ENCODE results near the gene TSPEAR.

Gene TSPEAR

DNA sequence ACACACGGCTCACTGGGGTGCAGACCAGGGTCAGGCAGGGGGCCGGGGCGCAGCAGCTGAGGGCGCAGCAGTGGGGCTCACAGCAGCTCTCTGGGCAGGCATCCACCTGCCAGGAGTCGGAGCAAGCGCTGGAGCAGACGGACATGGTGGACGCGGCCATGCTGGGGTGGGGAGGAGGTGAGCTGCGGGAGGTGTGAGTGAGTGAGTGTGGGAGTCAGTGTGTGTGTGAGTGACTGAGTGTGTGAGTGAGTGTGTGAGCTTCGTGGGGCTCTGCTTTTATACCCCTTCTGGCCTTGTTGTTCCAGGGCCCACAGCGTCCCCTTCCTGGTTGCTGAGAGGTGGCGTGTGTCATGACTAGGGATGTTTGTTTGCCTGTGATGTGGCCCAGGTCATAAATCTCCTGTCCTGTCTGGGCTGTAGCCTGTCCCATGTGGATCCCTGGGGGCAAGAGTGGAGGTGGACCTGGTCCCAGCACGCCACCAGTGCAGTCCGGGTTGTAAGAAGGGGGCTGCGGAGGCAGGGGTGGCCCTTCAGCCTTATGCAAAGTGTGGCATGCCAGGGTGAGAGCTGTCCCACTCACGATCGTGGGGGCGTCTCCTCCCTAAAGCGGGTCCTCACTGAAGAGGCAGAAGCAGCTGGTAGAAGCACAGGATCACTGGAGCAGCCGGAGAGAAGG, 171.2 kb downstream of the TSPEAR start, which contains the start of gene KRTAP10-1:
Gene KRTAP10-1, minus strand, starts transcription at position 205 of the 676 bp plus-strand sequence. Its CDS starts 45 bp downstream, at position 160.
- no peak for TF ChIP-seq SIN3A (IDR thresholded peaks at IDR 0.05; ENCODE audit: borderline replicate concordance, insufficient read depth, low read length)
- TF ChIP-seq REST (IDR thresholded peaks at IDR 0.05; ENCODE audit: insufficient read depth in 1 of 2, low read depth in 2 of 2, low read length in 2 of 2), result no peak
- no peak for TF ChIP-seq POLR2AphosphoS5 (IDR thresholded peaks at IDR 0.05; ENCODE audit: low read depth, low read length)
- no peak for TF ChIP-seq TAF1 (IDR thresholded peaks at IDR 0.05; ENCODE audit: borderline replicate concordance, insufficient read depth, low read length)
- no peak for TF ChIP-seq FOXP2 (optimal IDR thresholded peaks at IDR 0.05; ENCODE audit: borderline replicate concordance, extremely low read depth, extremely low read length, insufficient read depth)

GRCh38 chr21:44539046-44539445, 172.3 kb downstream of the TSPEAR start:
- TF ChIP-seq TAF1 (IDR thresholded peaks at IDR 0.05; ENCODE audit: borderline replicate concordance, insufficient read depth, low read length), result no peak
- TF ChIP-seq POLR2AphosphoS5 (IDR thresholded peaks at IDR 0.05; ENCODE audit: low read depth, low read length), result no peak
- no peak for TF ChIP-seq FOXP2 (optimal IDR thresholded peaks at IDR 0.05; ENCODE audit: borderline replicate concordance, extremely low read depth, extremely low read length, insufficient read depth)
- no peak for TF ChIP-seq REST (IDR thresholded peaks at IDR 0.05; ENCODE audit: insufficient read depth in 1 of 2, low read depth in 2 of 2, low read length in 2 of 2)

DNA sequence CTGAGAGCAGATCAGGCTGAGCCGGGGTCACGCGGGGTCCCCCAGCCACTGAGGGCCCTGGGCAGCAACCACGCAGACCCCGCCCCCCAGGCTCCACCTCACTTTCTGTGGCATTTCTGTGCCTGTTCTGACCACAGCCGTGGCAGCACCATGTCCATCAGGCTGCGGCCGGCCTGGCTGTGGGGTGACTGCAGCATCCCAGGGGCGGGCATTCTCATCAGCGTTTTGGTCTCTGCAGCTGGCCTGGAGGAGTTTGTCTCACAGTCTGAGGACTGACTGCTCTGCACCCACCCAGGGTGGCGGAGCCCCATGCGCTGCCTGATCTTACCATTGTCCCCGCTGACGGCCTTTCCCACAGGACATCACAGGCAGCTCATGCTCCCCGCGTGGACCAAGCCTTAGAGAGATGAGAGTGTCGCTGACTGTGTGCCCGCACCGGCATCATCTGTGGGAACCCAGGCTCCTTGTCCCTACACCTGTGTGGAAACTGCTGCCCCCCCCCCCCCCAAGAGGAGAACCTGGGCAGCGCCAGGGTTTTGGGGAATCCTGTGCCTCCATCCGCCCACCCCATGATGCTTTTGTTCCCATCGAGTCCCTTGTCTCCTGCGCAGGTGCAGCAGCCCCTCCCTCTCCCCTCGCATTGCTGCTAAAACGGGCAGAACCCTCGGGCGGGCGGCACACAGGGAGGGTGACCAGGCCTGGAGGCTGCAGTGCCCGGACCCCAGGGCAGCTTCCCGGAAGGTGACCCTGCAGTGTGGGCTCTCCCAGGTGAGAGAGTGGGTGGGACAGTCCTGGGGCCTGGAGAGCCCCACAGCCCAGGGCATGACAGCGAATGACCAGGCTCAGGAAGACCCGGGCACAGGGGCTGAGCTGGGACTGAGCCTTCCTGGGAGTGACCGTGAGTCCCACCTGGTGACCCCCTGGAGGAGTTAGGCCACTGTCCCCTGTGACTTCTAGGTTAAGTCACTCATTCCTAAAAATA, 173.2 kb downstream of the TSPEAR start:
- TF ChIP-seq POLR2AphosphoS5 (IDR thresholded peaks at IDR 0.05; ENCODE audit: low read depth, low read length), result no peak
- TF ChIP-seq TAF1 (IDR thresholded peaks at IDR 0.05; ENCODE audit: borderline replicate concordance, insufficient read depth, low read length), result no peak
- TF ChIP-seq FOXP2 (optimal IDR thresholded peaks at IDR 0.05; ENCODE audit: borderline replicate concordance, extremely low read depth, extremely low read length, insufficient read depth), result no peak
- TF ChIP-seq REST (IDR thresholded peaks at IDR 0.05; ENCODE audit: insufficient read depth in 1 of 2, low read depth in 2 of 2, low read length in 2 of 2), result no peak
- no peak for TF ChIP-seq SIN3A (IDR thresholded peaks at IDR 0.05; ENCODE audit: borderline replicate concordance, insufficient read depth, low read length)

DNA sequence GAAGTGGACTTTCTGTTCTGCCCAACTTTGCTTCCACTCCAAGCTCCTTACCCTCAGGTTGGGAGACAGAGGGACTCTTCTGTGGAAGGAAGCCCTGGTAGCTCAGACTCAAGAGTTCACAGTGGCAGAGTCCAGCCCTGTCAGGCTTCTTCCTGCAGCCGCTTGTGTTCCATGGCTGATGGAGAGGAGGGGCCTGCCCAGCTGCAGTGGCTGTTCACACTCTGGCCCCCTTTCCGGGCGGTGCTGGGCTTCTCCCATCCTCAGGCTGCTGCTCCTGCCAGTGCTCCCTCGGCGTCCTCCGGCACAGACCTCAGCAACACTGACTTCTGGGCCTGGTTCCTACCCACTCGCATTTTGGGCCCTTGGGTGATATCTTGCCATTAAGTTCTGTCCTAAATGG, 175.4 kb downstream of the TSPEAR start:
- TF ChIP-seq REST (IDR thresholded peaks at IDR 0.05; ENCODE audit: insufficient read depth in 1 of 2, low read depth in 2 of 2, low read length in 2 of 2) (no peak), POLR2AphosphoS5 (IDR thresholded peaks at IDR 0.05; ENCODE audit: low read depth, low read length) (no peak), TAF1 (IDR thresholded peaks at IDR 0.05; ENCODE audit: borderline replicate concordance, insufficient read depth, low read length) (no peak)

Measured in PFSK-1 (cell line).